ENCODE data around the gene CKM. TPM values are rescaled to one million over a fixed set of nuclear protein-coding genes. Genes with fewer than 3 reads are reported as not detected.

CKM gene
- total RNA-seq, 1 experiment from 2014 or later = not detected

DNA sequence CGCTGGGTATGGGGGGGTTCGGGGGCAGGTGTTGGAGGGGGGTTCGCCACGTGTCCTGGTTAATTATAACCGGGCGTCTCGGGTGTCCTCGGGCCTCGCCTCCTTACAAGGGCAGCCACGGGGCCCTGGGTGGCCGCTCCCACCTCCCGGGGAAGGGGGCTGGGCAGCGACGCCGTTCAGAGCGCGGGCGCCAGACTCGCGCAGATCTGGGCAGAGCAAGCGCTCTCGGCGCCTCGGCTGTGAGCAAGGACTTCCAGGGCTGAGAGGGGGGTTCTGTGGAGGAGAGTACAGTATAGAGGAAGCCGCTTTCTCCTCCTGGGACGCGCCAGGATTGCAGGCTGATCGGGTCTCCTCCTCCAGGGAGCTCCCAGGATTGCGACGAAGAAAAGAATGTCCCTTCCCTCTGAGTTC, 1.0 kb upstream of the CKM start:
- ChIA-PET POLR2A (no interaction called here), CTCF (no interaction called here)
- no peak overlapping the region for H3K4me3 Mint-ChIP-seq (ENCODE audit: unreplicated experiment)

DNA sequence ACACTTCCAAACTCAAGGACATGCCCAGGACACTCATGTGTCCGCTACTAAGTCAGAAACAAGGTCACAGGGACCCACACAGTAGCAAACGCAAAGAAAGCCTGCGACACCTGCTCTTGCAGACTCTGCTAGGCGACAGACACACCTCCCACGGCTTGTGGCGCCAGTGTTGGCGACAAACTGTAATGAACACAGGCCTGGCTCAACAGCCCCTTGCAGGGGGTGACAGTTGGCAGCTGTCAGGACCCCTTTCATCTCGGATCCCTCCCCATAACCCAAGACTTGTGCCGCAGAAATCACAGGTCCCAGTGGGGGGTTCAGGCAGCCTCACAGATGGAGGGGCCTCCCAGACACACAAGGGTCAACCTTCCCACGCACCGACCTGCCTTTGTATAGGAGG, 364 bp downstream of the CKM start:
- TF ChIP-seq, protein P1, sequence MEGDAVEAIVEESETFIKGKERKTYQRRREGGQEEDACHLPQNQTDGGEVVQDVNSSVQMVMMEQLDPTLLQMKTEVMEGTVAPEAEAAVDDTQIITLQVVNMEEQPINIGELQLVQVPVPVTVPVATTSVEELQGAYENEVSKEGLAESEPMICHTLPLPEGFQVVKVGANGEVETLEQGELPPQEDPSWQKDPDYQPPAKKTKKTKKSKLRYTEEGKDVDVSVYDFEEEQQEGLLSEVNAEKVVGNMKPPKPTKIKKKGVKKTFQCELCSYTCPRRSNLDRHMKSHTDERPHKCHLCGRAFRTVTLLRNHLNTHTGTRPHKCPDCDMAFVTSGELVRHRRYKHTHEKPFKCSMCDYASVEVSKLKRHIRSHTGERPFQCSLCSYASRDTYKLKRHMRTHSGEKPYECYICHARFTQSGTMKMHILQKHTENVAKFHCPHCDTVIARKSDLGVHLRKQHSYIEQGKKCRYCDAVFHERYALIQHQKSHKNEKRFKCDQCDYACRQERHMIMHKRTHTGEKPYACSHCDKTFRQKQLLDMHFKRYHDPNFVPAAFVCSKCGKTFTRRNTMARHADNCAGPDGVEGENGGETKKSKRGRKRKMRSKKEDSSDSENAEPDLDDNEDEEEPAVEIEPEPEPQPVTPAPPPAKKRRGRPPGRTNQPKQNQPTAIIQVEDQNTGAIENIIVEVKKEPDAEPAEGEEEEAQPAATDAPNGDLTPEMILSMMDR (IDR thresholded peaks at IDR 0.05; ENCODE audit: insufficient read depth in 1 of 2, low read depth in 1 of 2, low read length in 1 of 2, severe bottlenecking in 1 of 2, unreplicated experiment in 1 of 2) = no peak
- ChIA-PET POLR2A (no interaction called here), CTCF (no interaction called here)
- H3K4me3 Mint-ChIP-seq (ENCODE audit: unreplicated experiment) = no peak overlapping the region
- intact Hi-C loops (cut with micrococcal nuclease; ENCODE audit: unreplicated experiment) = no loop called here
- H3K4me1 Mint-ChIP-seq (ENCODE audit: low read depth, unreplicated experiment) = peaks cover 7% of the 10 kb centered on the region
- no peaks in the 10 kb centered on the region for H3K4me1 ChIP-seq
- no peaks in the 10 kb centered on the region for H3K27me3 ChIP-seq (replicated peaks; ENCODE audit: control insufficient read depth, insufficient read depth, low read length)
- no peaks in the 10 kb centered on the region for H3K36me3 ChIP-seq (ENCODE audit: control insufficient read depth, insufficient read depth, low read length)
- H3K36me3 Mint-ChIP-seq (ENCODE audit: insufficient read depth, unreplicated experiment) = no peaks in the 10 kb centered on the region
- peaks cover 3% of the 10 kb centered on the region for H3K27me3 Mint-ChIP-seq (ENCODE audit: insufficient read depth, unreplicated experiment)
- no peaks in the 10 kb centered on the region for H3K9me3 ChIP-seq
- H3K9me3 Mint-ChIP-seq (ENCODE audit: unreplicated experiment) = no peaks in the 10 kb centered on the region
- no TSS peak for BruUV-seq (replicated peaks)
- no peak overlapping the region for H3K4me3 ChIP-seq (ENCODE audit: low read depth, low read length)
- no peak overlapping the region for H3K27ac Mint-ChIP-seq (ENCODE audit: unreplicated experiment)
- no peak for DNase-seq

More for the DNA sequence above, 1.0 kb upstream of the CKM start:
- TF ChIP-seq, protein P1 (IDR thresholded peaks at IDR 0.05; ENCODE audit: insufficient read depth in 1 of 2, low read depth in 1 of 2, low read length in 1 of 2, severe bottlenecking in 1 of 2, unreplicated experiment in 1 of 2) = no peak
- Histone ChIP-seq H3K27me3 (replicated peaks; ENCODE audit: control insufficient read depth, insufficient read depth, low read length) (no peaks in the 10 kb centered on the region), H3K9me3 (no peaks in the 10 kb centered on the region), H3K4me1 (no peaks in the 10 kb centered on the region), H3K36me3 (ENCODE audit: control insufficient read depth, insufficient read depth, low read length) (no peaks in the 10 kb centered on the region), H3K4me3 (ENCODE audit: low read depth, low read length) (no peak overlapping the region)
- Mint-ChIP-seq H3K4me1 (ENCODE audit: low read depth, unreplicated experiment) (peaks cover 7% of the 10 kb centered on the region), H3K9me3 (ENCODE audit: unreplicated experiment) (no peaks in the 10 kb centered on the region), H3K36me3 (ENCODE audit: insufficient read depth, unreplicated experiment) (no peaks in the 10 kb centered on the region), H3K27me3 (ENCODE audit: insufficient read depth, unreplicated experiment) (no peaks in the 10 kb centered on the region), H3K27ac (ENCODE audit: unreplicated experiment) (no peak overlapping the region)
- BruUV-seq (replicated peaks) = no TSS peak
- no peak for DNase-seq
- intact Hi-C loops (cut with micrococcal nuclease; ENCODE audit: unreplicated experiment) = no loop called here

DNA sequence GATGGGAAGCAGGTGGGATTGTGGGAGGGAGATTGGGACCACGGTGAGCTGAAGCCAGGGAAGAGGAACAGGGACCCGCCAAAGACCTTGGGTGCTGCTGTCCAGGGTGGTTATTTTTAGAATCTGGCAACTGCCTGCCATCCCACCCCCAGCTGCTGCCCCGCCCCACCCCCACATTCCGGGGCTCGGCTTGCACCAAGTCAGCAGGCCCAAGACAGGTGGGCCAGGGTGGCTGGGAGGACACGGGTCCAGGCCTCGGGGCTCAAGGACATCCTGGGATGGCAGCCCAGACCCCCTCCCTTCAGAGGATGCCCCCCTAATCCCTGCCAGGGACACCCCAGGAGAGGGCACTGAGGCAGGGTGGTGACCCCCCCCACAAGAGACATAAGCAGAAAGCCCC, 827 bp downstream of the CKM start:
- CTCF ChIA-PET = no interaction called here
- Histone ChIP-seq H3K4me3 (ENCODE audit: low read depth, low read length) (no peak overlapping the region), H3K4me1 (no peaks in the 10 kb centered on the region), H3K9me3 (no peaks in the 10 kb centered on the region), H3K27me3 (replicated peaks; ENCODE audit: control insufficient read depth, insufficient read depth, low read length) (no peaks in the 10 kb centered on the region), H3K36me3 (ENCODE audit: control insufficient read depth, insufficient read depth, low read length) (no peaks in the 10 kb centered on the region)
- BruUV-seq (replicated peaks) = no TSS peak
- H3K4me3 Mint-ChIP-seq (ENCODE audit: unreplicated experiment) = no peak overlapping the region
- H3K9me3 Mint-ChIP-seq (ENCODE audit: unreplicated experiment) = no peaks in the 10 kb centered on the region
- intact Hi-C loops (cut with micrococcal nuclease; ENCODE audit: unreplicated experiment) = no loop called here
- H3K27me3 Mint-ChIP-seq (ENCODE audit: insufficient read depth, unreplicated experiment) = peaks cover 4% of the 10 kb centered on the region
- DNase-seq = no peak
- H3K4me1 Mint-ChIP-seq (ENCODE audit: low read depth, unreplicated experiment) = peaks cover 7% of the 10 kb centered on the region
- TF ChIP-seq, protein P1 (IDR thresholded peaks at IDR 0.05; ENCODE audit: insufficient read depth in 1 of 2, low read depth in 1 of 2, low read length in 1 of 2, severe bottlenecking in 1 of 2, unreplicated experiment in 1 of 2) = no peak
- no peaks in the 10 kb centered on the region for H3K36me3 Mint-ChIP-seq (ENCODE audit: insufficient read depth, unreplicated experiment)
- POLR2A ChIA-PET = no interaction called here
- no peak overlapping the region for H3K27ac Mint-ChIP-seq (ENCODE audit: unreplicated experiment)
